Stomach (tissue), 4 donors: ENCODE data around the gene PARD6G.

ENCODE experiments used
- EP300 ChIP-seq: sonication (generic); formaldehyde crosslinking; IDR thresholded peaks from one replicate; pipeline ENCODE4 v1.6.1; 2017; ENCODE audit warnings: antibody characterized with exemption
- POLR2A ChIP-seq, 4 donors: fragments of 450-650 bp; IDR thresholded peaks; one replicate each; pipeline ENCODE4 v1.6.1; 2016; ENCODE audit warnings: antibody characterized with exemption in 4 of 4, control low read depth in 2 of 4, mild to moderate bottlenecking in 1 of 4, moderate library complexity in 1 of 4
- TF ChIP-seq, protein P1 (sequence below), 7 experiments: fragments of 450-650 bp in 4 of 7; fragments of 200-600 bp in 3 of 7; sonication (generic) in 3 of 7; IDR thresholded peaks; one replicate each; pipeline ENCODE4 v1.5.1; 2016 to 2019; ENCODE audit warnings: antibody characterized with exemption in 7 of 7, control low read depth in 2 of 7, mild to moderate bottlenecking in 1 of 7

DNA sequence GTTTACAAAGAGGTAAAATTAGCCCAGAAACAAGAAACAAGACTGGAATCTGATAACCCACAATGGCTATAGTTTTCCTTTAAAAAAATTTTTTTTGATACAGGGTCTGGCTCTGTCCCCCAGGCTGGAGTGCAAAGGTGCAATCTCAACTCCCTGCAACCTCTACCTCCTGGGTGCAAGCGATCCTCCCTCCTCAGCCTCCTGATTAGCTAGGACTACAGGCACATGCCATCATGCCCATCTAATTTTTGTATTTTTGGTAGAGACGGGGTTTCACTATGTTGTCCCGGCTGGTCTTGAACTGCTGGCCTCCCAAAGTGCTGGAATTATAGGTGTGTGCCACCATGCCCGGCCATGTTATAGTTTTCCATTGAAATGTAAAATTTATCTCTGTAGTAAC lies 12.3 kb upstream of the PARD6G start:
- TF ChIP-seq EP300 (no peak), POLR2A (IDR thresholded peaks at IDR 0.05) (no peak)
- TF ChIP-seq, protein P1, sequence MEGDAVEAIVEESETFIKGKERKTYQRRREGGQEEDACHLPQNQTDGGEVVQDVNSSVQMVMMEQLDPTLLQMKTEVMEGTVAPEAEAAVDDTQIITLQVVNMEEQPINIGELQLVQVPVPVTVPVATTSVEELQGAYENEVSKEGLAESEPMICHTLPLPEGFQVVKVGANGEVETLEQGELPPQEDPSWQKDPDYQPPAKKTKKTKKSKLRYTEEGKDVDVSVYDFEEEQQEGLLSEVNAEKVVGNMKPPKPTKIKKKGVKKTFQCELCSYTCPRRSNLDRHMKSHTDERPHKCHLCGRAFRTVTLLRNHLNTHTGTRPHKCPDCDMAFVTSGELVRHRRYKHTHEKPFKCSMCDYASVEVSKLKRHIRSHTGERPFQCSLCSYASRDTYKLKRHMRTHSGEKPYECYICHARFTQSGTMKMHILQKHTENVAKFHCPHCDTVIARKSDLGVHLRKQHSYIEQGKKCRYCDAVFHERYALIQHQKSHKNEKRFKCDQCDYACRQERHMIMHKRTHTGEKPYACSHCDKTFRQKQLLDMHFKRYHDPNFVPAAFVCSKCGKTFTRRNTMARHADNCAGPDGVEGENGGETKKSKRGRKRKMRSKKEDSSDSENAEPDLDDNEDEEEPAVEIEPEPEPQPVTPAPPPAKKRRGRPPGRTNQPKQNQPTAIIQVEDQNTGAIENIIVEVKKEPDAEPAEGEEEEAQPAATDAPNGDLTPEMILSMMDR (IDR thresholded peaks at IDR 0.05): no peak
